ENCODE data around the gene CYB5R3. TPM values are rescaled to one million over a fixed set of nuclear protein-coding genes. Genes with fewer than 3 reads are reported as not detected.
"Not testable (repeated sequence)": the region's sequence is repeated elsewhere in the genome, so short reads cannot be mapped to it uniquely, and the experiment has no call there.

The CYB5R3 gene
- total RNA-seq, 1 experiment from 2014 or later = 106 TPM

DNA sequence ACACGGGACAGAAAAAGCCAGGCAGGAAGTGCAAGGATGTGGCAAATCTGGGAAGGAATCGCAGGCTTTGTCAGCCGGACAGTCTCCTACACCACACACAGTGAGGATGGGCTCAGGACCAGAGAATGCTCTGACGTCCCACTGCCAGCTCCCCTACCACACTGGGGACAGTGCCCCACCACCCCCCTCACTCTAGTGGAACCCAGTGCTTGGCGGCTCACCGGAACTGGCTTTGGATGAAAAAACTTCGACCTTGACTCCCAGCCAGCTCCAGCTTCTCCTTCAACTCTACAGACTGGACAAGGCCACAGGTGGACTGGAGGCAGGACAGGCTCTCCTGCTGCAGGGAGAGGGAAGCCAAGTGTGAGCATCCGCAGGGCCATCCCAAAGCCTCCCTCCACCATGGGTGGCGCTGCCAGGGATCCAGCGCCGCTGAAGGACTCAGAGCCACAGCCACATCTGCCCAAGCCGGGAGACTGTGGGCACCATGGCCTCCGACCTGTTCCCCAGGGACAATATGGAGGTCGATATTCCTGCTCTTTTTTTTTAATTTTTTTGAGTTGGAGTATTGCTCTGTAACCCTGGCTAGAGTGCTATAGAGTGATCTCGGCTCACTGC lies 71.5 kb downstream of the CYB5R3 start:
- Histone ChIP-seq H3K36me3 (ENCODE audit: low read depth) (peaks cover 28% of the 10 kb centered on the region), H3K4me2 (no peak overlapping the region), H2AFZ (no peak overlapping the region), H4K20me1 (ENCODE audit: insufficient read depth) (peaks cover 9% of the 10 kb centered on the region; the same call in 1 of the 2 replicates), H3K4me3 (no peak overlapping the region), H3K79me2 (ENCODE audit: low read depth) (peaks cover 26% of the 10 kb centered on the region), H3K27ac (no peak overlapping the region), H3K27me3 (ENCODE audit: insufficient read depth, low read depth) (no peaks in the 10 kb centered on the region), H3F3A (ENCODE audit: insufficient read depth, low read depth) (peaks cover 13% of the 10 kb centered on the region), H3K4me1 (replicated peaks; ENCODE audit: insufficient read depth) (peaks cover 5% of the 10 kb centered on the region; the same call in 1 of the 2 replicates), H3K9me2 (ENCODE audit: insufficient read depth) (no peaks in the 10 kb centered on the region), H3K9me3 (ENCODE audit: insufficient read depth, low read depth) (no peaks in the 10 kb centered on the region)
- TF ChIP-seq, protein P1, sequence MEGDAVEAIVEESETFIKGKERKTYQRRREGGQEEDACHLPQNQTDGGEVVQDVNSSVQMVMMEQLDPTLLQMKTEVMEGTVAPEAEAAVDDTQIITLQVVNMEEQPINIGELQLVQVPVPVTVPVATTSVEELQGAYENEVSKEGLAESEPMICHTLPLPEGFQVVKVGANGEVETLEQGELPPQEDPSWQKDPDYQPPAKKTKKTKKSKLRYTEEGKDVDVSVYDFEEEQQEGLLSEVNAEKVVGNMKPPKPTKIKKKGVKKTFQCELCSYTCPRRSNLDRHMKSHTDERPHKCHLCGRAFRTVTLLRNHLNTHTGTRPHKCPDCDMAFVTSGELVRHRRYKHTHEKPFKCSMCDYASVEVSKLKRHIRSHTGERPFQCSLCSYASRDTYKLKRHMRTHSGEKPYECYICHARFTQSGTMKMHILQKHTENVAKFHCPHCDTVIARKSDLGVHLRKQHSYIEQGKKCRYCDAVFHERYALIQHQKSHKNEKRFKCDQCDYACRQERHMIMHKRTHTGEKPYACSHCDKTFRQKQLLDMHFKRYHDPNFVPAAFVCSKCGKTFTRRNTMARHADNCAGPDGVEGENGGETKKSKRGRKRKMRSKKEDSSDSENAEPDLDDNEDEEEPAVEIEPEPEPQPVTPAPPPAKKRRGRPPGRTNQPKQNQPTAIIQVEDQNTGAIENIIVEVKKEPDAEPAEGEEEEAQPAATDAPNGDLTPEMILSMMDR (conservative IDR thresholded peaks at IDR 0.05) = no peak
- no peak for TF ChIP-seq EZH2 (IDR thresholded peaks at IDR 0.05; ENCODE audit: low read depth)
- intact Hi-C loops (cut with micrococcal nuclease; ENCODE audit: unreplicated experiment) = no loop called here
- CTCF ChIA-PET = no interaction called here
- no peak for DNase-seq
- POLR2A ChIA-PET (ENCODE audit: unreplicated experiment) = no interaction called here
- no TSS peak for BruUV-seq (replicated peaks)

DNA sequence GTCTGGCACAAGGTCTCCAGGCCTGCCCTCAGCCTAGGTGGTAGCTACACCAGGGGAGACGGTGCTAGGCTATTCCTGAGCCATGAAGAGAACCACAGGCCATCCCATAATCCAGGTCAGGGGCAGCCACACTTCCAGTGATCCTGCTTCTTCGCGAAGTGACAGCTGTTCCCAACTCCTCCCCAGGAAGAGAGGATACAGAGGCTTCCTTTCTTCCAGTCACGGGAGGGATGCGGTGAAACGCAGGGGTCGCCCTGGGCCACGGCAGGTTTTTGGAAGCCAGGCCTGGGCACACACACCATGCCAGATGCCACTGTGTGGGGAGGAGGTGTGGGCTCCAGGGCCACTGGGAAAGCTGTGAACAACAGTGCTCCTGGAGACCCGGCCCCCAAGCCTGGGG lies 72.1 kb downstream of the CYB5R3 start:
- Histone ChIP-seq H3K79me2 (ENCODE audit: low read depth) (peaks cover 26% of the 10 kb centered on the region), H3F3A (ENCODE audit: insufficient read depth, low read depth) (peaks cover 13% of the 10 kb centered on the region), H3K36me3 (ENCODE audit: low read depth) (peaks cover 28% of the 10 kb centered on the region)
- intact Hi-C loops (cut with micrococcal nuclease; ENCODE audit: unreplicated experiment); DNase-seq; H3K4me1 ChIP-seq (replicated peaks; ENCODE audit: insufficient read depth); POLR2A ChIA-PET (ENCODE audit: unreplicated experiment); H3K4me2 ChIP-seq; H3K4me3 ChIP-seq; H3K27me3 ChIP-seq (ENCODE audit: insufficient read depth, low read depth); H3K9me3 ChIP-seq (ENCODE audit: insufficient read depth, low read depth); H2AFZ ChIP-seq; H4K20me1 ChIP-seq (ENCODE audit: insufficient read depth); CTCF ChIA-PET; BruUV-seq (replicated peaks); H3K9me2 ChIP-seq (ENCODE audit: insufficient read depth); H3K27ac ChIP-seq: not testable (repeated sequence)

DNA sequence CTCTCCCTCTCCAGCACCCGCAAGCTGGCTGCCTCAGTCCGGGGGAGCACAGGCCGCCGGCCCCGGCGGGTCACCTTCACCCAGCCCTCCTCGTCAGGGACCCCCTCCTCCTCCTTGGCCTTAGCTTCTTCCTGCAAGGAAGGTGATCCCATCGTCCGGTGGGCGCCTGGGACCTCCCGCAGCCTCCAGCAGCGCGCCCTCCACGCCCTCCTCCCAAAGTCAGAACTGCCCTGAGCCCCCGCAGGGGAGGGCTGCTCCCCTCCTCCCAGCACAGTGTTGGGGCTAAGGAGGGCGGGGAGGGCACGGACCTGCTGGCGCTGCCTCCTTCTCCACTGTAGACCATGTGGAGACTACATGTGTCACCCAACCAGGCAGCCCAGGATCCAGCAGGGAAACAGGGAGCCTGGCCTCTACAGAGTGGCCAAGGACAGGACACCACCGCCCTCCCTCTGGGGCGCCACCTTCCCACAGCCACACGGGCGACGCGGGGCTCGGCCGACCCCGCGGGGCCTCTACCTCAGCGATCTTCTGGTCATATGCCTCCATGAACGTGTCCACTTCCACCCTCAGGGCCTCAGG lies 73.1 kb downstream of the CYB5R3 start:
- H3K9me2 ChIP-seq (ENCODE audit: insufficient read depth); H3K4me3 ChIP-seq; DNase-seq; POLR2A ChIA-PET (ENCODE audit: unreplicated experiment); H3K9me3 ChIP-seq (ENCODE audit: insufficient read depth, low read depth); H3K4me1 ChIP-seq (replicated peaks; ENCODE audit: insufficient read depth); H3K4me2 ChIP-seq; H4K20me1 ChIP-seq (ENCODE audit: insufficient read depth); intact Hi-C loops (cut with micrococcal nuclease; ENCODE audit: unreplicated experiment); H3K27ac ChIP-seq; BruUV-seq (replicated peaks); H2AFZ ChIP-seq; H3K27me3 ChIP-seq (ENCODE audit: insufficient read depth, low read depth): not testable (repeated sequence)
- H3K36me3 ChIP-seq (ENCODE audit: low read depth) = peaks cover 28% of the 10 kb centered on the region
- peaks cover 20% of the 10 kb centered on the region for H3K79me2 ChIP-seq (ENCODE audit: low read depth)
- CTCF ChIA-PET = interaction anchor here (0.7 kb wide), 1 partner anchor 485 kb away, joined by 3 read pairs; no protein-coding TSS in a partner anchor
- H3F3A ChIP-seq (ENCODE audit: insufficient read depth, low read depth) = peaks cover 15% of the 10 kb centered on the region; the same call in 1 of the 2 replicates

DNA sequence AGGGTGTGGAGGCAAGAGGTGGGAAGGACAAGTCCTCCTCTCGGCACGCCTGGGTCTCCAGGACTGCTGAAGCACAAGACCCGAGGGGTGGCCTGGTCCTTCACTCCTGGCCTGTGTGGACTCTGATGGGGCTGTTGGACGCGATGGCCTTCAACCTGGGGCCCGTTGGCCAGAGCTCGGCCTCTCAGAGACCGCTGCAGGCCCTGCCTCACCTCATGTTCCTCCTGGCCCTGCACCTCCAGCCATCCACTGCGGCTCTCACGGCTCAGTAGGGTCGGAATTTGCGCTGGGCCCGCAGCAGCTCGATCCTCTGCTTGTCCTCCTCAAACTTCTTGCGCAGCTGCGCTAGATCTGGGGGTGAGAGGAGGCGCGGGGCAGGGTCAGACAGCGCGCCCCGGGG lies 74.7 kb downstream of the CYB5R3 start:
- H3K27me3 ChIP-seq (ENCODE audit: insufficient read depth, low read depth); H3K27ac ChIP-seq; DNase-seq; CTCF ChIA-PET; intact Hi-C loops (cut with micrococcal nuclease; ENCODE audit: unreplicated experiment); H4K20me1 ChIP-seq (ENCODE audit: insufficient read depth); H2AFZ ChIP-seq; BruUV-seq (replicated peaks); POLR2A ChIA-PET (ENCODE audit: unreplicated experiment); H3K9me2 ChIP-seq (ENCODE audit: insufficient read depth); H3K9me3 ChIP-seq (ENCODE audit: insufficient read depth, low read depth); H3K4me3 ChIP-seq; H3K79me2 ChIP-seq (ENCODE audit: low read depth); H3K4me1 ChIP-seq (replicated peaks; ENCODE audit: insufficient read depth); H3K4me2 ChIP-seq: not testable (repeated sequence)
- H3K36me3 ChIP-seq (ENCODE audit: low read depth) = peaks cover 22% of the 10 kb centered on the region
- peaks cover 23% of the 10 kb centered on the region for H3F3A ChIP-seq (ENCODE audit: insufficient read depth, low read depth)

DNA sequence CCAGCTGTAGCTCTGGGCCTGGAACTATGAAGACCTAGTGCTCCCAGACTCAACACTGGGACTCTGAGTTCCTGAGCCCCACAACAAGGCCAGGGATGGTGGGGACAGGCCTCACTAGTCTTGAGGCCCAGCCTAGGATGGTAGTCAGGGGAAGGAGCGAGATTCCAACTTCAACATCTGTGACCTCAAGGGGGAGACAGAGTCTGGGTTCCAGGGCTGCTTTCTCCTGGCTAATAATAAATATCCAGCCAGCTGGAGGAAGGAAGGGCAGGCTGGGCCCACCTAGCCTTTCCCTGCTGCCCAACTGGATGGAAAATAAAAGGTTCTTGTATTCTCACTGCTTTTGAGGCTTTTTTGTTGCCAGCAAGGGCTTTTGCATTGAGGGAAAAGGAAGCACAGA lies 75.1 kb downstream of the CYB5R3 start:
- H3K4me2 ChIP-seq; H3K9me2 ChIP-seq (ENCODE audit: insufficient read depth); POLR2A ChIA-PET (ENCODE audit: unreplicated experiment); intact Hi-C loops (cut with micrococcal nuclease; ENCODE audit: unreplicated experiment); H3K27me3 ChIP-seq (ENCODE audit: insufficient read depth, low read depth); BruUV-seq (replicated peaks); CTCF ChIA-PET; H4K20me1 ChIP-seq (ENCODE audit: insufficient read depth); H3K4me3 ChIP-seq; H3K4me1 ChIP-seq (replicated peaks; ENCODE audit: insufficient read depth); H3K9me3 ChIP-seq (ENCODE audit: insufficient read depth, low read depth); H3K79me2 ChIP-seq (ENCODE audit: low read depth); DNase-seq; H3K27ac ChIP-seq; H2AFZ ChIP-seq: not testable (repeated sequence)
- peaks cover 27% of the 10 kb centered on the region for H3F3A ChIP-seq (ENCODE audit: insufficient read depth, low read depth)
- H3K36me3 ChIP-seq (ENCODE audit: low read depth) = peaks cover 18% of the 10 kb centered on the region

DNA sequence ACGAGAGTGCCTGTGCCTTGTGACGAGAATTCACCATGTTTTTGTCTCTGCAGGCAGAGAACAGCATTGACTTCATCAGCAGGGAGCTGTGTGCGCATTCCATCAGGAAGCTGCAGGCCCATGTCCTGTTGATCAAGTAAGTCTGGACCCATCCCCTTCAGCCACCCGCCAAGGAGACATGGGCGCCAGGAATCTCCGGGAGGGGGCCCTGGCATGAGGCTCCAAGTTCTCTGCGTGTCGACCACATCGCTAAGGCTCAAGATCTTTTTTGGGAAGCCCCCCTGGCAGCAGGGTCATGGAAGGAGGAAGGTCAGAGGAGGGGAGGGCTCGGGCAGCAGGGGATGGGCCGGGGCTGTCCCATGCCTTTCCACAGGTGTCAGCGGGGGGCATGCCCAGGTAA lies 78.1 kb downstream of the CYB5R3 start:
- H3K4me1 ChIP-seq (replicated peaks; ENCODE audit: insufficient read depth); H3K4me3 ChIP-seq; H2AFZ ChIP-seq; H3K27ac ChIP-seq; H3K9me3 ChIP-seq (ENCODE audit: insufficient read depth, low read depth); POLR2A ChIA-PET (ENCODE audit: unreplicated experiment); H3K4me2 ChIP-seq; CTCF ChIA-PET; H3K9me2 ChIP-seq (ENCODE audit: insufficient read depth); BruUV-seq (replicated peaks); H4K20me1 ChIP-seq (ENCODE audit: insufficient read depth); H3K36me3 ChIP-seq (ENCODE audit: low read depth); H3K27me3 ChIP-seq (ENCODE audit: insufficient read depth, low read depth); H3K79me2 ChIP-seq (ENCODE audit: low read depth); DNase-seq; intact Hi-C loops (cut with micrococcal nuclease; ENCODE audit: unreplicated experiment): not testable (repeated sequence)
- H3F3A ChIP-seq (ENCODE audit: insufficient read depth, low read depth) = peaks cover 30% of the 10 kb centered on the region

Measured in PC-9 (cell line).